ENCODE results near the gene DNAH7. TPM values are rescaled to one million over a fixed set of nuclear protein-coding genes. Genes with fewer than 3 reads are reported as not detected.

The DNAH7 gene
- total and polyA plus RNA-seq, 2 of the 8 experiments (the other 6 are each of a cell fraction or from before 2014, with no cell fraction given), result 0.07 to 0.08 TPM

DNA sequence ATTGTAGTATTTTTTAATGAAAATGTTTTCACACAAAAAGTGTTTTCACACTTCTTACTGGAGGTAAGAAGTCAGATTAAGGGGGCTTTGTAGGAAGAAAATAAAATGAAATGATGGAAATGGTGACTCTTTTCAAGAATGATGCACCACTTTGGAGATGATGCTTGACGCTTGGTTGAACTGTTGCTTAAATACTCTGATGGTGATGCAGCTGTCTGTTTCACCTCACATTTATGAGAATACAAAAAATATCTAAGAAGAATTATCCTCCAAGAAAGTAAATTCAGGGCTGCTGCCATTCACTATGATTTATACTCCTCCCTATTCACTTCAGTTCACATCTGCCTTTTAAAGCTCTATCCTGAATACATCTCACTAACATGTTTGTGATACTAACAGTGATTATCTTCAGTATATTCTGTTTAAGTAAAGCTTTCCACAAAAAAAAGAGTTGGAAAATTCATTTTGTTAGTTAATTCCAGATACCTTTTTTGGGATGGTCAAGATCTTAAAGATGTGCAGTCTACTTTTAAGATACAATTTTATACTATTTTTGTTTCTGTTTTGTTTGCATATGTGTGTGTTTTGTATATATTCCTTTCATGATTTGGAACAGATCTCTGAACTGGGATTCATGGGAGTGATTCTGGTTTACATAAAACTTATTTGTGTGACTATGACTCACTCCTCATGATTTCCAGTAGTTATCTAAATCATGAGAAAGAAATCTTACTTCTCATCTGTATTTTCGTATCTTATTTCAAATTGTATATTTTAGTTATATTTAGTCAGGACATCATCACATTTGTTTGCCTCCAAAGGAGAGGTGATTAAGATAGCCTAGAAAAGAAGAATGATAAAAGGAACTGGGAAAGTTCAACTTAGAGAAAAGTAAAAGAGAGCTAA, 358.5 kb downstream of the DNAH7 start (continued):
- TF ChIP-seq CBX5 (IDR thresholded peaks at IDR 0.05; ENCODE audit: low read depth, low read length) (no peak), USF2 (IDR thresholded peaks at IDR 0.05; ENCODE audit: low read length) (no peak), EP300 (IDR thresholded peaks at IDR 0.05; ENCODE audit: borderline replicate concordance in 1 of 2, low read depth in 2 of 2, low read length in 2 of 2) (no peak)
